Glutamatergic neuron (in vitro differentiated cells): ENCODE results near the gene CRB1. TPM values are rescaled to one million over a fixed set of nuclear protein-coding genes. Genes with fewer than 3 reads are reported as not detected.

Experiments
- DNase-seq: peaks from one replicate; pipeline ENCODE4 v3.0.0; 2022
- H3K27ac Mint-ChIP-seq: one replicate; pipeline ENCODE4 v1.8.0; 2020; ENCODE audit warnings: mild to moderate bottlenecking, mixed read lengths, inconsistent platforms; ENCODE audit not compliant: unreplicated experiment
- H3K27me3 Mint-ChIP-seq: one replicate; pipeline ENCODE4 v1.8.0; 2020; ENCODE audit warnings: mild to moderate bottlenecking, moderate library complexity, mixed read lengths, inconsistent platforms; ENCODE audit not compliant: unreplicated experiment
- H3K36me3 Mint-ChIP-seq: one replicate; pipeline ENCODE4 v1.8.0; 2020; ENCODE audit warnings: mild to moderate bottlenecking, mixed read lengths, inconsistent platforms; ENCODE audit not compliant: unreplicated experiment
- H3K4me1 Mint-ChIP-seq: one replicate; pipeline ENCODE4 v1.8.0; 2020; ENCODE audit warnings: mild to moderate bottlenecking, low read depth, mixed read lengths, inconsistent platforms; ENCODE audit not compliant: unreplicated experiment
- H3K4me3 Mint-ChIP-seq: one replicate; pipeline ENCODE4 v1.8.0; 2020; ENCODE audit warnings: mild to moderate bottlenecking, mixed read lengths, inconsistent platforms; ENCODE audit not compliant: unreplicated experiment
- H3K9me3 Mint-ChIP-seq: one replicate; pipeline ENCODE4 v1.8.0; 2020; ENCODE audit warnings: mild to moderate bottlenecking, moderate library complexity, mixed read lengths, inconsistent platforms; ENCODE audit not compliant: unreplicated experiment
- total RNA-seq: library from RNA; stranded (reverse); fragmentation: NEBNext Ultra II Directional; extraction: Animal tissue kit (Norgen Biotek cat#: 25700); gene quantifications from one replicate; pipeline ENCODE4 v1.2.1, GENCODE V29; 2021; ENCODE audit not compliant: unreplicated experiment
- TF ChIP-seq, protein P1 (sequence below): fragments of 200-600 bp; sonication (generic); IDR thresholded peaks from one replicate; pipeline ENCODE4 v1.5.0; 2021; ENCODE audit not compliant: partially characterized antibody, unreplicated experiment

Gene CRB1
- total RNA-seq, 1 donor from 2014 or later: 7.3 TPM

DNA sequence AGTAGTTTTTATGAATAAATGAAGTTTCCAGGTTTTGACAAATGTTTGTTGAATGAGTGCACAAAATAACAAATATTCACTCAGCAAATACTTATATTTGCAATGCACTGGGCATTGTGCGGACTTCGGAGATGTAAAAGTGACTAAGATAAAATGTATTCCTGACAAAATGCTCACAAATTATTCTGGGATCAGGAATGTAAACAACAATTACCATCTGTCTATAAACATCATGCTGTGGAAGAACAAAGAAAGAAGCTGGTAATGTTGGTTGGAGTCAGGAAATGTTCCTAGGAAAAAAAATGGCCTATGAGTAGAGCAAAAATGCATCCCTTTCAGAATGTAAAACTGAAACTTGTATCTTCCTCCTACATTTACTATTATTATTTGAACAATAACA, 68.5 kb downstream of the CRB1 start:
- DNase-seq: no peak
- H3K9me3 Mint-ChIP-seq: peaks cover 1% of the 10 kb centered on the region
- no peak overlapping the region for H3K4me3 Mint-ChIP-seq
- no peaks in the 10 kb centered on the region for H3K36me3 Mint-ChIP-seq
- no peaks in the 10 kb centered on the region for H3K4me1 Mint-ChIP-seq
- TF ChIP-seq, protein P1, sequence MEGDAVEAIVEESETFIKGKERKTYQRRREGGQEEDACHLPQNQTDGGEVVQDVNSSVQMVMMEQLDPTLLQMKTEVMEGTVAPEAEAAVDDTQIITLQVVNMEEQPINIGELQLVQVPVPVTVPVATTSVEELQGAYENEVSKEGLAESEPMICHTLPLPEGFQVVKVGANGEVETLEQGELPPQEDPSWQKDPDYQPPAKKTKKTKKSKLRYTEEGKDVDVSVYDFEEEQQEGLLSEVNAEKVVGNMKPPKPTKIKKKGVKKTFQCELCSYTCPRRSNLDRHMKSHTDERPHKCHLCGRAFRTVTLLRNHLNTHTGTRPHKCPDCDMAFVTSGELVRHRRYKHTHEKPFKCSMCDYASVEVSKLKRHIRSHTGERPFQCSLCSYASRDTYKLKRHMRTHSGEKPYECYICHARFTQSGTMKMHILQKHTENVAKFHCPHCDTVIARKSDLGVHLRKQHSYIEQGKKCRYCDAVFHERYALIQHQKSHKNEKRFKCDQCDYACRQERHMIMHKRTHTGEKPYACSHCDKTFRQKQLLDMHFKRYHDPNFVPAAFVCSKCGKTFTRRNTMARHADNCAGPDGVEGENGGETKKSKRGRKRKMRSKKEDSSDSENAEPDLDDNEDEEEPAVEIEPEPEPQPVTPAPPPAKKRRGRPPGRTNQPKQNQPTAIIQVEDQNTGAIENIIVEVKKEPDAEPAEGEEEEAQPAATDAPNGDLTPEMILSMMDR: no peak
- H3K27ac Mint-ChIP-seq: no peak overlapping the region
- H3K27me3 Mint-ChIP-seq: no peaks in the 10 kb centered on the region

DNA sequence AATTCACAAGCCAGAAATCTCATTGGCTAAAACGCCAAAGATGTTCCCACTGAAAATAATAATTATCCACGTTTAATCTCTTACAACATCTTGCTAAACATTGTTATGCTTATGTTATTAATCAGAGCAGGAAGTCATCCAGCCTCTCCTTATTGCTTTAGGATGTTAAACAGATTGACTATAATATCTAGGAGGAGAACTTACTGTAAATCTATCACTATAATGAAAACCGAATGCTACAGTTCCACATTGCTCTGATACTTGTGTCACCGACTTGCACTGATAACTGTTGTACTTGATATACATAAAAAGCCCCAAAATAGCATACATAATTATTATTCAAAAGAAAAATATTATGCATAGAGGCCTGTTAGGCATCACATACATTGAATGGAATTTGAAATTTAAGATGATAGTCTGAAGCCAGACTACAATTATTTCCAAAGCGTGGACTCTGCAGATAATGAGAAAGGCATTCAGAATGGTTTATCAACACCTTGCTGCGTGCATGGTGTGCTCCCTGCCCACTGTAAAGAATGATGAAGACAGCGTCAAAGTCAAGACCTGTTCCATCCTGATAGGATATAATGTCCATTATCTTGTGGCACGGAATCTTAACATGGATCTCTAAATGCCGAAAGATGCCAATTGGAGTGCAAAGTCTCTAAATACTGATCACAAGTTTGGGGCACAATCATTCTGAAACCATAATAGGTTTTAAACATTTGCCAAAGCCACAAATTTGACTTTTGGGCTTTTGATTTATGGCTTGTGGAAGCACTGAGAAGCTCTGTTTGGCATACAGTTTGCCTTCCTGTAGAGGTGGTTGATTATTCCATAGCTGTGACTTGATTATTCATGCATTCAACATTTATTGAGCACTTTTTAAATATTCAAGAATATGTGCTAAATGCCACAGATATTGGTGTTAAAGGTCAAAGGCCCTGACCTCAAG, 71.3 kb downstream of the CRB1 start:
- no peaks in the 10 kb centered on the region for H3K36me3 Mint-ChIP-seq
- H3K4me3 Mint-ChIP-seq: no peak overlapping the region
- no peaks in the 10 kb centered on the region for H3K27me3 Mint-ChIP-seq
- H3K4me1 Mint-ChIP-seq: no peaks in the 10 kb centered on the region
- peaks cover 1% of the 10 kb centered on the region for H3K9me3 Mint-ChIP-seq
- DNase-seq: no peak
- TF ChIP-seq, protein P1: no peak
- no peak overlapping the region for H3K27ac Mint-ChIP-seq

DNA sequence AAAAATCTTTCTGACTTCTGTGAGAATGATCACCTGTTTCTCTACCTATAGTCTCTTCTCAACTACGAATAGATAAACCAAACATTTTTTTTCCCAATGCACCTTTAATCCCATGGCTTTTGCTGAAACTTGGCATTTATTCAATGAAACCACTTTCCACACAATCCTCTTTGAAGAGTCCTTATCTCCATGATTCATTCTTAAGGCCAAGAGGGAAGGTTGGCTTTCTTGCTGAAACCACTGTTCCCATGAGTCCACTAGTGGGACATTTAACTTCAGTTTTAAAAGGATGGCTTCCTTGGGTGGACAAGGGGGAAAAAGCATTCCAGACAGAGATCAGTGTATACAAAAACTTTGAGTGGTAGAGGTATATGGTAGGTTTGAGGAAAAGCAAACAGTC, 73.6 kb downstream of the CRB1 start:
- Mint-ChIP-seq H3K27ac (no peak overlapping the region), H3K4me3 (no peak overlapping the region), H3K9me3 (no peaks in the 10 kb centered on the region)

DNA sequence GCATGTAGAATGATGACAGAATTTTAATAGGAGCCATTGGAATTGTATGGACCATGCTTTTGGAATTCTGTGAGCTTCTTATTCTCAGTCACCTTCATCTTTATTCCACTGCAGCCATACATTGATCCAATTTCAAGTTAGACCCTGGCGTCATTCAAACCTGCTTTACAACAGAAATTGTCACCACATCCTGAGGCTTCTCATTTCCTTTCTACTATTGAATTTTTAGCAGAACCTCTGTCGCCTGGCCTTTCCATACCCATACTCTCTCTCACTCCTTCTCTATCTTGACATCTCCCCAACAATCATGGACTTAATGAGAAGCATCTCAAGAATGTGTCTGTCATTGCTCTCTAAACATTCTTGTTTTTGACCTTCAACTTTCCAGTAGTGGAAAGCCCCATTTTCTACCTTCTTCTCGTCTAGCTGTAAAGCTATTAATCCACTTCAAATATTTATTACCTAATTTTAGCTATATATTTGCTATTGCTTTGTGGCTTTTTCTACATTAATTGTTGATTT, 74.1 kb downstream of the CRB1 start:
- no peak overlapping the region for H3K4me3 Mint-ChIP-seq
- no peak for DNase-seq
- TF ChIP-seq, protein P1: no peak

More for the DNA sequence above, 73.6 kb downstream of the CRB1 start:
- Mint-ChIP-seq H3K4me1 (no peaks in the 10 kb centered on the region), H3K27me3 (no peaks in the 10 kb centered on the region), H3K36me3 (no peaks in the 10 kb centered on the region)
- no peak for DNase-seq
- TF ChIP-seq, protein P1: no peak

DNA sequence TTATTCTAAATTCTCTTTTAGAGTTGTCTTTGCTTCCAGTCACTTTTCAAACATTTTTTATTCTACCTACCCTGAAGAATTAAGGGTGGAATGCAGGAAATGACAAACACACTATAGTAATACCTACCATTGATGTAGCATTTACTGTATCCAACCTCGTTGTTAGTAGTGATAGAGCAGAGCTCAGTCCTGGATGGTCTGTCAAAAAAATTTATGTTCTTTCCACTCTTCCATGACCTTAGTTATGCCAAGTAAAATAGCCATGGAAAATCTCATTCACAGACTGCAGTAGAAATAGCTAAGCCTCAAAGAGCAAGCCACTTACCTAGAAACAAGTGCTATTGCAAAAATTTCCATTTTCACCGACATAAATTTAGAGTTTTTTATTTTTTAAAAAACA, 74.6 kb downstream of the CRB1 start:
- no peak overlapping the region for H3K27ac Mint-ChIP-seq

More for the DNA sequence above, 74.1 kb downstream of the CRB1 start:
- Mint-ChIP-seq H3K27me3 (no peaks in the 10 kb centered on the region), H3K9me3 (no peaks in the 10 kb centered on the region), H3K27ac (no peak overlapping the region), H3K36me3 (no peaks in the 10 kb centered on the region), H3K4me1 (no peaks in the 10 kb centered on the region)

More for the DNA sequence above, 74.6 kb downstream of the CRB1 start:
- TF ChIP-seq, protein P1: no peak
- no peak overlapping the region for H3K4me3 Mint-ChIP-seq
- H3K27me3 Mint-ChIP-seq: no peaks in the 10 kb centered on the region
- no peaks in the 10 kb centered on the region for H3K36me3 Mint-ChIP-seq
- no peaks in the 10 kb centered on the region for H3K4me1 Mint-ChIP-seq
- no peaks in the 10 kb centered on the region for H3K9me3 Mint-ChIP-seq
- no peak for DNase-seq
